WERI-Rb-1 (cell line): ENCODE measurements around the gene MAPKAP1.

Experiments
- DNase-seq: peaks from one replicate; pipeline ENCODE4 v3.0.0-alpha.2; 2020
- H3K27ac ChIP-seq: fragments of 250-450 bp; sonication (Bioruptor Pico); 2 replicates; pipeline ENCODE4 v1.5.1; 2020; ENCODE audit warnings: mild to moderate bottlenecking, moderate library complexity
- H3K27me3 ChIP-seq: fragments of 250-450 bp; sonication (Bioruptor Pico); 2 replicates; pipeline ENCODE4 v1.5.1; 2021; ENCODE audit warnings: mild to moderate bottlenecking, low read depth, moderate library complexity; ENCODE audit not compliant: insufficient read depth, severe bottlenecking
- H3K36me3 ChIP-seq: fragments of 250-450 bp; sonication (Bioruptor Pico); 2 replicates; pipeline ENCODE4 v1.5.1; 2020; ENCODE audit warnings: mild to moderate bottlenecking, moderate library complexity
- H3K4me3 ChIP-seq: 2 replicates; pipeline ENCODE4 v1.5.1; 2011; ENCODE audit warnings: low read depth, mild to moderate bottlenecking, control low read depth, low read length
- H3K9me3 ChIP-seq: fragments of 250-450 bp; sonication (Bioruptor Pico); 2 replicates; pipeline ENCODE4 v1.5.1; 2021; ENCODE audit warnings: mild to moderate bottlenecking, moderate library complexity; ENCODE audit not compliant: severe bottlenecking
- TF ChIP-seq, protein P1 (sequence below): IDR thresholded peaks from 2 replicates; pipeline ENCODE4 v1.5.1; 2011; ENCODE audit warnings: low read depth, mild to moderate bottlenecking, control low read depth, inconsistent platforms, low read length

Gene MAPKAP1

DNA sequence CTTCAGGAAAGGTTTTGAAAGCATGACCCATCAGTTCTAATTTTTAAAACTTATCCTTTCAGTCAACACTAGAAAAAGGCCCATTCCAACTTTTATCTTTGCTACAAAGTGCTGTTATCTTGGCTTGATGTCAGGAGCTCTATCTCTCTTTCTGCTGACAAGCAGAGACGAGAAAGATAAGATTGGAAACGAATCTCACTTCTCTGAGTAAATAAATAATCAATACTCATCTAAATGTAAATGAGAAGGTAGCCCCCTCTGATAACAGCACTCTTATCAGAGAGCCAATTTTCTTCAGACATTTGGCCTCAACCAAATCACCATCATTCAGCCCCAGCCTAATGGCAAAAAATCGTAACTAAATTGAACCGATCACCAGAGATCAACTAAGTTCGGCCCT, 191.7 kb downstream of the MAPKAP1 start:
- TF ChIP-seq, protein P1, sequence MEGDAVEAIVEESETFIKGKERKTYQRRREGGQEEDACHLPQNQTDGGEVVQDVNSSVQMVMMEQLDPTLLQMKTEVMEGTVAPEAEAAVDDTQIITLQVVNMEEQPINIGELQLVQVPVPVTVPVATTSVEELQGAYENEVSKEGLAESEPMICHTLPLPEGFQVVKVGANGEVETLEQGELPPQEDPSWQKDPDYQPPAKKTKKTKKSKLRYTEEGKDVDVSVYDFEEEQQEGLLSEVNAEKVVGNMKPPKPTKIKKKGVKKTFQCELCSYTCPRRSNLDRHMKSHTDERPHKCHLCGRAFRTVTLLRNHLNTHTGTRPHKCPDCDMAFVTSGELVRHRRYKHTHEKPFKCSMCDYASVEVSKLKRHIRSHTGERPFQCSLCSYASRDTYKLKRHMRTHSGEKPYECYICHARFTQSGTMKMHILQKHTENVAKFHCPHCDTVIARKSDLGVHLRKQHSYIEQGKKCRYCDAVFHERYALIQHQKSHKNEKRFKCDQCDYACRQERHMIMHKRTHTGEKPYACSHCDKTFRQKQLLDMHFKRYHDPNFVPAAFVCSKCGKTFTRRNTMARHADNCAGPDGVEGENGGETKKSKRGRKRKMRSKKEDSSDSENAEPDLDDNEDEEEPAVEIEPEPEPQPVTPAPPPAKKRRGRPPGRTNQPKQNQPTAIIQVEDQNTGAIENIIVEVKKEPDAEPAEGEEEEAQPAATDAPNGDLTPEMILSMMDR, result no peak
- Histone ChIP-seq H3K4me3 (no peak overlapping the region), H3K9me3 (no peaks in the 10 kb centered on the region), H3K36me3 (no peaks in the 10 kb centered on the region), H3K27ac (no peak overlapping the region), H3K27me3 (no peaks in the 10 kb centered on the region)
- DNase-seq, result no peak

DNA sequence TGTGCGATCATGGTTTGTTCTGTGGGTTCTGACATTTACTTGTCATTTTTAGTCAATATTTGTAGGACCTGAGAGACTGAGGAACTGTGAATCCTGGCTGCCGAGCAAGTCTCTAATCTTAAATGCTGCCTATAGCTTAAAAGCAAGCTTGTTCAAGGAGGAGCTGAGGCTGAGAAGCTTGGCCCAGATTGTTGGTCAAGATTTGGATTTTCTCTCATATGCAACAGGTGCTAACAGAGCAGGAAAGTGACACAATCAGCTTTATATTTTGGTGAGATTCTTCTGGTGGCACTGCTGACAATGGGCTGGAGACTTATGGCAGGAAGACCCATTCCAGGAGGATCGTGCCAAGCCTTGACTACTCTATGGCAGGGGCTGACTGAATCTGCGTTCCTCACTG, 192.5 kb downstream of the MAPKAP1 start:
- H3K27ac ChIP-seq, result no peak overlapping the region
- TF ChIP-seq, protein P1, result no peak
- H3K4me3 ChIP-seq, result no peak overlapping the region

DNA sequence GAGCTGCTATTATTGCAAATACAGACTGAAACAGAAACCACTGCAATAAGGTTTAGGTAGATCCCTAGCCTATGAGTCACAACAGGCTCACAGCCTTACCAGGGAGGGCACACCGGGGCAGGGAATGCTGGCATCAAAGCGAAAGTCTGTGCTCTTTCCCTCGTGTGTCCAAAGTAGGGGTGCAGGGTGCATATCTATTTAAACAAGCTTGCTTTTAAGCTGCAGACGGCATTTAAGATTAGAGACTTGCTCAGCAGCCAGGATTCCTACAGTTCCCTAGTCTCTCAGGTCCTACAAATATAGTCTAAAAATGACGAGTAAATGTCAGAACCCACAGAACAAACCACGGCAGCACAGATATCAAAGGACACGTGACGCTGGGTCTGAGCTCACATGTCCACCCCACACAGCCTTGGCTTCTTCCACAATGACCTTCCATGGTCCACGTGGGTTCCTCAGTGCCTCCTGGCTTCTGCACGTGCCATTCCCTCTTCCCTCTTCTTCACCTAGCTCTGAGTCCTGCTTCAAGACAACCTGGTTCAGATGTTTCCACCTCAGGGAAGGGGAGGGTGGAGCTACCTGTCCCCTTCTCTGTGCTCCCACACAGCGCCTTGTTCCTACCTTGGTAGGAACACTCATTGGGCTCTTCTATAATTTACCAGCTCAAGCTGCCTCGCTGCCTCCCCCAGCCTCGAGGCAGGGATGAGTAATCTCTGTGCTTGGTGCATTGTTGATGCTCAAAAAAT, 193.2 kb downstream of the MAPKAP1 start:
- no peak overlapping the region for H3K4me3 ChIP-seq
- H3K9me3 ChIP-seq, result no peaks in the 10 kb centered on the region
- no peaks in the 10 kb centered on the region for H3K27me3 ChIP-seq
- H3K36me3 ChIP-seq, result no peaks in the 10 kb centered on the region
- DNase-seq, result no peak
- H3K27ac ChIP-seq, result no peak overlapping the region
- TF ChIP-seq, protein P1, result no peak

More for the DNA sequence above, 192.5 kb downstream of the MAPKAP1 start:
- Histone ChIP-seq H3K27me3 (no peaks in the 10 kb centered on the region), H3K9me3 (no peaks in the 10 kb centered on the region), H3K36me3 (no peaks in the 10 kb centered on the region)
- DNase-seq, result no peak

DNA sequence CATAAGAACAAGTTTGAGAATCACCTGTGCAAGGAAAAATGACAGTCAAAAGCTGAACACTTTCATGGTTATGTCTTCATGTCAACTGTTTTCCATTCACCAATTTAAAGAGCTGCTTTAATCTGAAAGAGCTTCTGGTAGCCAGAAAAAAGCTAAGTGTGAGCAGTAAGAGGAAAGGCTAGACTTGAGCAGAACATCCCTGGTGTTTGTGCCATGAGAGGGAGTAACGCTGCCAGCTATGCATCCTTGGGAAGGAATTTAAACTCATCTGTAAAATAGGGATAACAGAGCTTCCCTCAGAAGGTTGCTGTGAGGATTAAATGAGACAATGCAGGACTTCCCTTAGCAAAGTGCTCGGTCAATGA, 193.7 kb downstream of the MAPKAP1 start:
- H3K9me3 ChIP-seq, result no peaks in the 10 kb centered on the region
- H3K36me3 ChIP-seq, result no peaks in the 10 kb centered on the region
- H3K27me3 ChIP-seq, result no peaks in the 10 kb centered on the region
- DNase-seq, result no peak
- no peak overlapping the region for H3K4me3 ChIP-seq
- TF ChIP-seq, protein P1, result no peak
- H3K27ac ChIP-seq, result no peak overlapping the region

DNA sequence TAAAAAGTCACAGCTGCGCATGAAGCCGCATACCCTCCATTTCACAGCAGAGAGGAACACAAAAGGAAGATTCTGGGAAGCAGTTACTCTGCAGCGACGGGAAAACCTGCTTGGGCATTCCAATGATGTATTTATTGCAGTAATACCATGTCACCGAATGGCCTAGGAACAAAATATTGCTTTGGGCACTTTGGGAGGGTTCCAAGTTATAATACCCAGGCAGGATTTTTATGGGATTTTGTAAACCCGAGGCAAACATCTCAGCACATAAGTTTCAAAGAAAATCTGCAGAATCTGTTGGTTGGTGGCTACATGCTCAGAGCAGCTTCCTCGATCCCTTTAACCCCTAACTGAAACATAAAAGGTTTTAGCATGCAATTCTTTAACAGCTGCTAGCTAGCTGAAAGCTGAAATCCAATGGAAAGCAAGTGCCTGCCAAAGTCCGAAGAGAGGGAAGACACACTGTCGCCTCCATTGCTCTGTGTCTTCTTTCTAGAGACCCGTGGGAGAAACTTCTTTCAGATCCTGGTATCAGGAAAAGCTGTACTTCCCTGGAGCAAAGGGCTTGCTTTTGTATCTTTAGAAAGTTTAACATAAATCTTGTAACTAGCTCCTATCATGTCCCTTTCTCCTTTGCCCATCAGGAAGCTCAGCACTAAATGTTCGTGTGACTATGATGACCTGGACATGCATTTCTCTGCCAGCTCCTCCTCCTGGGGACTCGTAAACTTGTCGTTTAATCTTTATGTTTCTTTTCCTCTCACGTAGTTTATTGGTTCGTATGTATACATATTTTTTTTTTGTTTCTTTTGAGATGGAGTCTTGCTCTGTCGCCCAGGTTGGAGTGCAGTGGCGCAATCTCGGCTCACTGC, 195.0 kb downstream of the MAPKAP1 start:
- no peaks in the 10 kb centered on the region for H3K27me3 ChIP-seq
- TF ChIP-seq, protein P1, result no peak
- no peak for DNase-seq
- no peaks in the 10 kb centered on the region for H3K9me3 ChIP-seq
- no peaks in the 10 kb centered on the region for H3K36me3 ChIP-seq
- H3K4me3 ChIP-seq, result no peak overlapping the region
- no peak overlapping the region for H3K27ac ChIP-seq
